HG02852 (cell line): Measurements from ENCODE around the gene RAB43.

Experiments
- ATAC-seq: cut with Tn5 transposase; IDR thresholded peaks from one replicate; pipeline ENCODE4 v1.9.1; 2021; ENCODE audit warnings: mild to moderate bottlenecking, moderate library complexity; ENCODE audit not compliant: unreplicated experiment

RAB43 gene

GRCh38 chr3:129040039-129040336, 81.6 kb downstream of the RAB43 start:
- no peak for ATAC-seq

- ATAC-seq = no peak
Measured at GRCh38 chr3:129039271-129040038, 82.1 kb downstream of the RAB43 start.

- ATAC-seq = no peak
Measured at GRCh38 chr3:129038121-129038855, 83.3 kb downstream of the RAB43 start.
